ENCODE data around the gene UBE2J2. TPM values are rescaled to one million over a fixed set of nuclear protein-coding genes. Genes with fewer than 3 reads are reported as not detected.

The UBE2J2 gene
- total RNA-seq, 2 donors from 2014 or later: 68.7 to 78.0 TPM

DNA sequence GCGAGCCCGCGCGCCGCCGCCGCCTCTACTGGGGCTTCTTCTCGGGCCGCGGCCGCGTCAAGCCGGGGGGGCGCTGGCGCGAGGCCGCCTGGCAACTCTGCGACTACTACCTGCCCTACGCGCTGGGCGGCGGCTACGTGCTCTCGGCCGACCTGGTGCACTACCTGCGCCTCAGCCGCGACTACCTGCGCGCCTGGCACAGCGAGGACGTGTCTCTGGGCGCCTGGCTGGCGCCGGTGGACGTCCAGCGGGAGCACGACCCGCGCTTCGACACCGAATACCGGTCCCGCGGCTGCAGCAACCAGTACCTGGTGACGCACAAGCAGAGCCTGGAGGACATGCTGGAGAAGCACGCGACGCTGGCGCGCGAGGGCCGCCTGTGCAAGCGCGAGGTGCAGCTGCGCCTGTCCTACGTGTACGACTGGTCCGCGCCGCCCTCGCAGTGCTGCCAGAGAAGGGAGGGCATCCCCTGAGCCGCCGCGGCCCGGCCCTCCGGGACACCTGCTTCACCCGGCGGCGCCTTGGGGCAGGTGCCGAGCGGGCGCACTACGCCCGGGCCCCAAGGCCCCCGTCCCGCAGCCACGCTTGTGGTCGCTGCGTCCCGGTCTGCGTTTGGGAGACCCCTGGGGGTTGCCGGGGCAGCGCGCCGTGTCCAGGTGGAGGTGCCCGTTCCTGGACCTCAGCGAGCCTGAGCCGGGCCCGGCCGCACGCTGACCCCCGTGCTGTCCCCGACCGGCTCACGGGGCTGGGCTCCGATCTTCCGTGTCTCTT is 40.7 kb downstream of the UBE2J2 start:
- H3K4me1 Mint-ChIP-seq: peaks cover 19% of the 10 kb centered on the region
- no peaks in the 10 kb centered on the region for H3K27me3 Mint-ChIP-seq
- ATAC-seq (replicated peaks): no peak
- H3K36me3 Mint-ChIP-seq (ENCODE audit: low read depth): peaks cover 47% of the 10 kb centered on the region
- no peaks in the 10 kb centered on the region for H3K9me3 Mint-ChIP-seq
- H3K4me3 Mint-ChIP-seq: peak overlapping the region; percentile 82
- H3K27ac Mint-ChIP-seq: peak overlapping the region; percentile 90

DNA sequence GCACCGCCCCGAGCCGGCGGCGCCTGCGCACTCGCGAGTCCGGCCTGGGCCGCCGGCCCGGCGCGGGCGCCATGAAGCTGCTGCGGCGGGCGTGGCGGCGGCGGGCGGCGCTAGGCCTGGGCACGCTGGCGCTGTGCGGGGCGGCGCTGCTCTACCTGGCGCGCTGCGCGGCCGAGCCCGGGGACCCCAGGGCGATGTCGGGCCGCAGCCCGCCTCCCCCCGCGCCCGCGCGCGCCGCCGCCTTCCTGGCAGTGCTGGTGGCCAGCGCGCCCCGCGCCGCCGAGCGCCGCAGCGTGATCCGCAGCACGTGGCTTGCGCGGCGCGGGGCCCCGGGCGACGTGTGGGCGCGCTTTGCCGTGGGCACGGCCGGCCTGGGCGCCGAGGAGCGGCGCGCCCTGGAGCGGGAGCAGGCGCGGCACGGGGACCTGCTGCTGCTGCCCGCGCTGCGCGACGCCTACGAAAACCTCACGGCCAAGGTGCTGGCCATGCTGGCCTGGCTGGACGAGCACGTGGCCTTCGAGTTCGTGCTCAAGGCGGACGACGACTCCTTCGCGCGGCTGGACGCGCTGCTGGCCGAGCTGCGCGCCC is 41.4 kb downstream of the UBE2J2 start, which contains the start of gene B3GALT6:
Gene B3GALT6, plus strand, starts transcription at position 30 of the 588 bp plus-strand sequence. Its CDS starts 42 bp downstream, at position 72.
- peaks cover 19% of the 10 kb centered on the region for H3K4me1 Mint-ChIP-seq
- H3K36me3 Mint-ChIP-seq (ENCODE audit: low read depth): peaks cover 47% of the 10 kb centered on the region
- no peak for ATAC-seq (replicated peaks)
- peak within 1 kb of the TSS; percentile 95 for H3K27ac Mint-ChIP-seq
- no peaks in the 10 kb centered on the region for H3K9me3 Mint-ChIP-seq
- peak within 1 kb of the TSS; percentile 96 for H3K4me3 Mint-ChIP-seq
- no peaks in the 10 kb centered on the region for H3K27me3 Mint-ChIP-seq

DNA sequence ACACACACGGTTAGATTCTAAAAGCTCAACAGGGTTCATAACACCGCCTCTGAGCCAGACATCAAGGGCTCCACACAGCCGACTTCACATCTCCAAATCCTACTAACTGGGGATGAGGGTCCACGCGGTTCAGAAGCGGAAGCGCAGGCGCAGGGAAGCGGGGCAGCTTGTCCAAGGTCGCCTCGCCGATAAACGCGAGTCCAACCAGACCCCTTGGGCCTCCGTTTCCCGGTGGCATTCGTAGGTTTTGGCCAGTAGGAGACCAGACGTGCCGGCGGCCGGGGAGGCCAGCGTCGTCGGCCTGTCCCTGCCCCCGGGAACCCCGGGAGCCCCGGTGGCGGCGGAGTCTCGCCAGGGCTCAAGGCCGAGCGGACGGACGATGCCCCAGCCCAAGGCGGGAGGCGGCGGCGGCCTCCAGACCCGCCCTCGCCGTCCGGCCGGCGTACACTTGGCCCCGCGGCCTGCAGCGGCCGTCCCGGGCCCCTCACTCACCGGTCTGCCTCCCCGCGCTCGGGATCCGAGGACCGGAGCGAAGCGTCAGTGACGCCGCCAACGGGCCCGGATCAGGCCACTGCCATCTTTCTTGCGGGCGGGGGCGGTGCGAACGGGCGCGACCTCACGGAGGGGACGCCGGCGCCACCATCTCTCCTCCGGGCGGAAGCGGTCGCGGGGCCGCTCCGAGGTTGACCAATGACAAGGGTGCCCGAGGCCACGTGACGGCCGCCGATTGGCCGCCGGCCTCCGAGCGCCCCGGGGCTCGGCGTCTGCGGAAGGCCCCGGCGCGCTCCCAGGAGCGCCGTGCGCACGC is 42.0 kb downstream of the UBE2J2 start, which contains the start of gene SDF4:
Gene SDF4, minus strand, starts transcription at position 602 of the 808 bp plus-strand sequence. CDS start 3,229 bp downstream, outside the sequence.
- H3K36me3 Mint-ChIP-seq (ENCODE audit: low read depth): peaks cover 47% of the 10 kb centered on the region
- peak; percentile 98 for ATAC-seq (replicated peaks)
- H3K27ac Mint-ChIP-seq: peak within 1 kb of the TSS; percentile 95
- no peaks in the 10 kb centered on the region for H3K27me3 Mint-ChIP-seq
- H3K4me3 Mint-ChIP-seq: peak within 1 kb of the TSS; percentile 96
- H3K9me3 Mint-ChIP-seq: no peaks in the 10 kb centered on the region
- H3K4me1 Mint-ChIP-seq: peaks cover 19% of the 10 kb centered on the region

DNA sequence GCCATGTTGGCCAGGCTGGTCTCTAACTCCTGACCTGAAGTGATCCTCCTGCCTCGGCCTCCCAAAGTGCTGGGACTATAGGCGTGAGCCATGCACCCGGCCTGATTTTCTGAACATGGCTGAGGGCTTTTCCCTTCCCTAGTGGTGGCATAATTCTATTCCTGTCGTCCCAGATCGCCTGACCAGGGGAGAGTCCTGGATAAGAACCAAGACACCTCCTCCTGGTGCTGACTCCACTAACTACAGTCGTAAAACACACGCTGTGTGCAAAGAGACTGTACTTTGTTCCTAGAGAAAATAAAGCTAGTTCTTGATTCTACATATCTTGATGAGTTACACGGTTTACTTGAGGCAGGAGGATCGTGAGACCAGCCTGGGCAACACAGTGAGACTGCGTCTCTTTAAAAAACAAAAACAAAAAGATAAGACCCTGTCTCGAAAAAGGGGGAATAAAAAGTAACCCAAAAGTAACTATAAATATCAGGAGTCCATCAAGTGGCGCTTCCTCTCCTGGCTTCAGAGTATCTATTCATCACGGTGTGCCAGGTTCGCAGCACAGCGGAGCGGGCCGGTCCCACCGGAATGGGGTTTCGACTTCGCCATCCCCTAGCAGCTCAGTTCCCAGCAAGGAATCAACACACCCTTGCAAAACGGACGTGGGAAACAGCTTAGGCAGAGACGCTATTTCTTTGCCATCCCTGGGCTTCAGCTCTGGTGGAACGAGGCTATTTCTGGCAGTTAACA is 42.8 kb downstream of the UBE2J2 start:
- Mint-ChIP-seq H3K4me3 (peak overlapping the region; percentile 96), H3K4me1 (peaks cover 23% of the 10 kb centered on the region), H3K27me3 (no peaks in the 10 kb centered on the region), H3K27ac (peak overlapping the region; percentile 95), H3K9me3 (no peaks in the 10 kb centered on the region), H3K36me3 (ENCODE audit: low read depth) (peaks cover 54% of the 10 kb centered on the region)
- no peak for ATAC-seq (replicated peaks)

DNA sequence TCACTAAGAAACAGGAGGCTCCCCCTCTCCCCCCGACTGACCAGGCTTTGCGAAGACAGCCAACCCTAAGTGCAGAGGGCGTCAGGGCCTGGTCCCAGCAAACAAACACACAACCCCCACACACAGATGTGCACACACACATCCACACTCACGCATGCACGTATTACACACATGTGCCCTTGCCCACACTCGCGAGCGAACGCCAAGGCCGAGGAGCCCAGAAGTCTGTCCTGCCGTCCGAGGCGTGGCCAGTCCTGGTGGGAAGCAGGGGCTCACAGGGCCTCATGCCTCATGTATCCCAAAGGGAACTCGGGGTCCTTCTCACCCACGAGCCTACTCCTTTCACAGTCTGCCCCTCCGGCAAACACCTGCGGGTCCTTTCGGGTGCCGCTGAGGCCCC is 43.9 kb downstream of the UBE2J2 start:
- Mint-ChIP-seq H3K27ac (peak overlapping the region; percentile 95), H3K27me3 (no peaks in the 10 kb centered on the region), H3K36me3 (ENCODE audit: low read depth) (peaks cover 62% of the 10 kb centered on the region), H3K9me3 (no peaks in the 10 kb centered on the region), H3K4me1 (peaks cover 28% of the 10 kb centered on the region), H3K4me3 (peak overlapping the region; percentile 96)
- ATAC-seq (replicated peaks): no peak

DNA sequence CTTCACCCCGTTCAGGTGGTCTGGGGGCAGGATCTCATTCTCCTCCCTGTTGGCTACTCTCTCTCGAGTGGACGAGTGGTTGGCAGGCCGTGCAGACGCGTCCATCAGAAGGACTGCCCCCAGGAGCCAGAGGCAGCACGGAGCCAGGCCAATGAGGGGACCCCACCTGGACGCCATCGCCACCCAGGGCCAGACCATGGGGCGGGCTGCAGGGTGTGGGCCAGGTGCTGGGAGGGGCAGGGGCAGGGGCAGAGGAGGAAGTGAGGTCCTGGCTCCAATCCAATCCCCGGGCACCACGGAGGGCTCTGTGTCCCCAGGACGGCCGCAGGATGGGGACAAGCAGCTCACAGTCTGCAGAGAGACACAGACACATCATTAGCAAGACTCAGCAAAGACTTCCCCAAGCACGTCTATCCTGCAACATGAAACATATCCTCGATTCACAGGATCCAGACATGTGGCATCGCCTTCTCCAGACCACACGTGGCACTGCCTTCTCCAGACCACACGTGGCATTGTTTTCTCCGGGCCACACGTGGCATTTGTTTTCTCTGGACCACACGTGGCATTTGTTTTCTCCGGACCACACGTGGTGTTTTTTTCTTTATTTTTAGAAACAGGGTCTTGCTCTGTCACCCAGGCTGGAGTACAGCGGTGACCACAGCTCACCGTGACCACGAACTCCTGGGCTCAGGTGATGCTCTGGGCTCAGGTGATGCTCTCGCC is 44.9 kb downstream of the UBE2J2 start:
- Mint-ChIP-seq H3K27me3 (no peaks in the 10 kb centered on the region), H3K9me3 (no peaks in the 10 kb centered on the region), H3K27ac (no peak overlapping the region), H3K4me1 (peaks cover 20% of the 10 kb centered on the region), H3K4me3 (peak overlapping the region; percentile 96), H3K36me3 (ENCODE audit: low read depth) (peaks cover 62% of the 10 kb centered on the region)
- no peak for ATAC-seq (replicated peaks)

DNA sequence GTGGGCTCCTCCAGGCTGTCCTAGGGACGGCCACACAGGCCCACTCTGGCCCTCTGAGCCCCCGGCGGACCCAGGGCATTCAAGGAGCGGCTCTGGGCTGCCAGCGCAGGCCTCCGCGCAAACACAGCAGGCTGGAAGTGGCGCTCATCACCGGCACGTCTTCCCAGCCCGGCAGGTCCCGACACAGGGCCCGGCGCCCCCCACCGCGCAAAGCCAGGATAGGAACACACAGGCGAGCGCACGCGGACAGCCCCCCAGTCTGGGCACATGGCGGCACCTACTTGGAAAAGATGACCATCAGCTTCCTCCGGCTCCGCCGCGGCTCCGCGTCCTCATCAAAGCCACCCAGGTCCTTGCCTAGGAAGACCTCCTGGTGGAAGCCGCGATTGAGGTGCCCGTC is 45.5 kb downstream of the UBE2J2 start:
- Mint-ChIP-seq H3K9me3 (no peaks in the 10 kb centered on the region), H3K4me1 (peaks cover 18% of the 10 kb centered on the region), H3K4me3 (no peak overlapping the region), H3K36me3 (ENCODE audit: low read depth) (peaks cover 61% of the 10 kb centered on the region), H3K27me3 (no peaks in the 10 kb centered on the region), H3K27ac (no peak overlapping the region)
- ATAC-seq (replicated peaks): no peak

DNA sequence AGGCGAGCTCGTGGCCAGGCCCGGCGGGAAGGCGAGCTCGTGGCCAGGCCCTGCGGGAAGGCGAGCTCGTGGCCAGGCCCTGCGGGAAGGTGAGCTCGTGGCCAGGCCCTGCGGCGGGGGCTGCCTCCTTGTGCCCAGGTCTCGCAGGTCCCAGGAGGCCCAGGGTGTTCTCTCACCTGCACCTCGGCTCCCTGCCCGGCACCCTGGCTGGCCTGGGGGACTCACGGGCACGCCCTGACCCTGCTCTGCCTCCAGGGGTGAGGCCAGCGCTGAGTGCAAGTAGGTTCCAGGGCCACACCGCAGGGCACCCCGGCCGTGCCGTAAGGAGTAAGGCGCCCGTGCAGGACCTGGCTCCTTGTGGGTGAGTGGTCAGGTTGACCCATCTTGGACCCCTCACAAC is 46.3 kb downstream of the UBE2J2 start:
- H3K9me3 Mint-ChIP-seq: no peaks in the 10 kb centered on the region
- no peaks in the 10 kb centered on the region for H3K27me3 Mint-ChIP-seq
- no peak for ATAC-seq (replicated peaks)
- H3K36me3 Mint-ChIP-seq (ENCODE audit: low read depth): peaks cover 69% of the 10 kb centered on the region
- no peak overlapping the region for H3K27ac Mint-ChIP-seq
- H3K4me3 Mint-ChIP-seq: no peak overlapping the region
- H3K4me1 Mint-ChIP-seq: peaks cover 24% of the 10 kb centered on the region

DNA sequence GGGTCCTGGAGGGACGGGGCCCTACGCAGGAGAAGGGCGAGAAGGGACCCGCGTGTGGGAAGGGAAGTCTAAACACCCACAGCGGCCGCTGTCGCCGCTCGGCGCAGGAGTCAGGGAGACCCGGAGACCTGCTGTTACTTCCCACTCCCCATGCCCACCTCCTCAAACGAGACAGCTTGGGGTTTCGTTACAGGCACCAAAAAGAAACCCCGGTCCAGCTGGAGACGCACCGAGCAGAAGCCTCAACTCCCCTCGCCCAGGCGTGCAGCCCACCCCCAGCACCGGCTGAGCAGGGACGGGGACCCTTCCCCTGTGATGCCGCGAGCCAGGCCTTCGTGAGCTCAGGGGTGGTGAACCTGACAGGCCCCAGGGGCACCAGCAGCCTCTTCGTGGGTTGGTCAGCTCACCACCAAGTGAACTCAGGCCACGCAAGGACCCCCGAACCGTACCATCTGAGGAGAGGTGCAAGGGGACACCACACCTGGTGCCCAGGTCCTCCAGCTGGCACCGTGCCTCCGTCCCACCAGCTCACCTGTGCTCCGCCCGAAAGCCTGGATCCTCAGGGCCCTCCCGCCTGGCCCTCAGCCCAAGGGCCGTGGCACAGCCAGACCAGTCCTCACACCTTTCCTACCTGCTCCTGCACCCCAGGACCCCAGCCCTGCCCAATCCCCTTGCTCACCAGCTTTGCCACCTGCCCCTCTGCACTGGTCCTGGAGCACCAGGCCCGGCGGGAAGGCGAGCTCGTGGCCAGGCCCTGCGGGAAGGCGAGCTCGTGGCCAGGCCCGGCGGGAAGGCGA is 46.9 kb downstream of the UBE2J2 start:
- H3K27me3 Mint-ChIP-seq: no peaks in the 10 kb centered on the region
- peaks cover 24% of the 10 kb centered on the region for H3K4me1 Mint-ChIP-seq
- no peaks in the 10 kb centered on the region for H3K9me3 Mint-ChIP-seq
- H3K36me3 Mint-ChIP-seq (ENCODE audit: low read depth): peaks cover 75% of the 10 kb centered on the region
- no peak for ATAC-seq (replicated peaks)
- H3K27ac Mint-ChIP-seq: no peak overlapping the region
- H3K4me3 Mint-ChIP-seq: no peak overlapping the region

DNA sequence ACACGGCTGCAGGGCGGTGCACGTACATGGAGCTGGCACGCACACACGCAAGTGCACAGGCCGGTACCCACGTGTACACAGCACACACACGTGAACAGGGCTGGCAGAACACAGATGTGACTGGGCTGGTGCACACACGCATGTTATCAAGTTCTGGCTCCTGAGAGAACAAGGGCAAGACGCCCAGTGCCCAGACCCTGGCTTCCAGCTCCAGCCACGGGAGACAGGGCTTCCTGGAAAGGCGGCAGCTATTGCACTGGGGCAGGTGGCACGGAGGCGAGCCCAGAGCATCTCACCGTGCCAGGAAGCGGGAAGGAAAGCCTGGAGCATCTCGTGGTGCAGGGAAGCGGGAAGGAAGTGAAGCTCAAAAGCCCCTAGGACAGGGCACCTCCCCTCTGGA is 47.7 kb downstream of the UBE2J2 start:
- H3K9me3 Mint-ChIP-seq: no peaks in the 10 kb centered on the region
- no peak for ATAC-seq (replicated peaks)
- peaks cover 24% of the 10 kb centered on the region for H3K4me1 Mint-ChIP-seq
- no peak overlapping the region for H3K4me3 Mint-ChIP-seq
- H3K27ac Mint-ChIP-seq: peak overlapping the region; percentile 55
- peaks cover 80% of the 10 kb centered on the region for H3K36me3 Mint-ChIP-seq (ENCODE audit: low read depth)
- H3K27me3 Mint-ChIP-seq: no peaks in the 10 kb centered on the region

DNA sequence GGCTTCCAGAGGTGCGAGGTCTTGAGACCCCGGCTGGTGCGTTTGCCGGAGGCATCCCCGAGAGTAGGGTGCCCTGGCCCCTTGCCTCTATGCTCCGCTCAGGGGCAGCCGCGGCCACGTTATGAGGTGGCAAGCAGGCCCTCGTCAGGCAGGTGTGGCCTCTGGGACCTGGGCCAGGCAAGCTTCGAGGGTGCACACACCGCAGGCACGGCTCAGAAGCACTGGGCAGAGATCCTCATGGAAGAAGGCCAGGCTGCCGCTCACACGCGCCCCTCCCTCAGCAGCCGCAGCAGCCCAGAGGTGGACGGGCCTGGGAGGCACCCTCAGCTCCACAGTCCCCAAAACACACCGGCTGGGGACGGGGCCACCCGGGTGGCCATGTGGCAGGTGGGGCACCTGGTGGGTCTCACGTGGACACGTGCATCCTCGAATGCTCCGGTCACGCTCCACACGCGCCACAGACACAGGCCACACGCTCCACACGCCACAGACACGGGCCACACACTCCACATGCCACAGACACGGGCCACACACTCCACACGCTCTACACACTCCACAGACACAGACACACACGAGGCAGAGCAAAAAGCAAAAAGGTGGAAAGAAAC is 48.3 kb downstream of the UBE2J2 start:
- H3K36me3 Mint-ChIP-seq (ENCODE audit: low read depth): peaks cover 80% of the 10 kb centered on the region
- no peak overlapping the region for H3K4me3 Mint-ChIP-seq
- H3K27ac Mint-ChIP-seq: peak overlapping the region; percentile 55
- ATAC-seq (replicated peaks): no peak
- no peaks in the 10 kb centered on the region for H3K9me3 Mint-ChIP-seq
- H3K27me3 Mint-ChIP-seq: no peaks in the 10 kb centered on the region
- H3K4me1 Mint-ChIP-seq: peaks cover 29% of the 10 kb centered on the region

DNA sequence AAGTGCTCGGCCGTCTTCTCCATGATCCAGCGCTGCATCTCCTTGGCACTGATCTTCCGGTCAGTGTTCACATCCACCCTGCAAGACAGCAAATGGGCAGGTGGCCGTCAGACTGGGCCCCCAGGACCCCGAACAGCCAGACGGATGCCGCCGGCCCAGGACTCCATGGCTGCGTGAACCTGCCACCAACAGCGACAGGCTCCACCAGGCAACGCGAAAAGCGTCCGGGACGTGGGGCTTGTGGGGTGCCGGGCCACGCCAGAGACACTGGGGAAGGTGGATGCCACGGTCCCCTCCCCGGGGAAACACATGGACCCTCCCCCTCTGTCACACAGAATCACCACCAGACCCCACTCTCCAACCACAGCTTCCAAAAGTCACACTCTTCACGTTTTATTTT is 49.8 kb downstream of the UBE2J2 start:
- H3K36me3 Mint-ChIP-seq (ENCODE audit: low read depth): peaks cover 80% of the 10 kb centered on the region

More for the DNA sequence above, 49.8 kb downstream of the UBE2J2 start:
- Mint-ChIP-seq H3K4me1 (peaks cover 26% of the 10 kb centered on the region), H3K27me3 (no peaks in the 10 kb centered on the region), H3K9me3 (no peaks in the 10 kb centered on the region), H3K4me3 (no peak overlapping the region), H3K27ac (no peak overlapping the region)
- no peak for ATAC-seq (replicated peaks)

Data from activated T-helper 17 cell treated with anti-CD3 and anti-CD28 coated beads, Interleukin-2, amount 50 U/mL, for 72 hours (primary cell).